Measurements from ENCODE around the gene BSDC1. TPM values are rescaled to one million over a fixed set of nuclear protein-coding genes. Genes with fewer than 3 reads are reported as not detected.
"Not testable (repeated sequence)": the region's sequence is repeated elsewhere in the genome, so short reads cannot be mapped to it uniquely, and the experiment has no call there.

The BSDC1 gene, protein sequence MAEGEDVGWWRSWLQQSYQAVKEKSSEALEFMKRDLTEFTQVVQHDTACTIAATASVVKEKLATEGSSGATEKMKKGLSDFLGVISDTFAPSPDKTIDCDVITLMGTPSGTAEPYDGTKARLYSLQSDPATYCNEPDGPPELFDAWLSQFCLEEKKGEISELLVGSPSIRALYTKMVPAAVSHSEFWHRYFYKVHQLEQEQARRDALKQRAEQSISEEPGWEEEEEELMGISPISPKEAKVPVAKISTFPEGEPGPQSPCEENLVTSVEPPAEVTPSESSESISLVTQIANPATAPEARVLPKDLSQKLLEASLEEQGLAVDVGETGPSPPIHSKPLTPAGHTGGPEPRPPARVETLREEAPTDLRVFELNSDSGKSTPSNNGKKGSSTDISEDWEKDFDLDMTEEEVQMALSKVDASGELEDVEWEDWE
- total RNA-seq: 100 to 1,000 TPM in 3 of 4 donors, 10 to 100 TPM in 1; 93.0 to 132 (median 101) TPM

DNA sequence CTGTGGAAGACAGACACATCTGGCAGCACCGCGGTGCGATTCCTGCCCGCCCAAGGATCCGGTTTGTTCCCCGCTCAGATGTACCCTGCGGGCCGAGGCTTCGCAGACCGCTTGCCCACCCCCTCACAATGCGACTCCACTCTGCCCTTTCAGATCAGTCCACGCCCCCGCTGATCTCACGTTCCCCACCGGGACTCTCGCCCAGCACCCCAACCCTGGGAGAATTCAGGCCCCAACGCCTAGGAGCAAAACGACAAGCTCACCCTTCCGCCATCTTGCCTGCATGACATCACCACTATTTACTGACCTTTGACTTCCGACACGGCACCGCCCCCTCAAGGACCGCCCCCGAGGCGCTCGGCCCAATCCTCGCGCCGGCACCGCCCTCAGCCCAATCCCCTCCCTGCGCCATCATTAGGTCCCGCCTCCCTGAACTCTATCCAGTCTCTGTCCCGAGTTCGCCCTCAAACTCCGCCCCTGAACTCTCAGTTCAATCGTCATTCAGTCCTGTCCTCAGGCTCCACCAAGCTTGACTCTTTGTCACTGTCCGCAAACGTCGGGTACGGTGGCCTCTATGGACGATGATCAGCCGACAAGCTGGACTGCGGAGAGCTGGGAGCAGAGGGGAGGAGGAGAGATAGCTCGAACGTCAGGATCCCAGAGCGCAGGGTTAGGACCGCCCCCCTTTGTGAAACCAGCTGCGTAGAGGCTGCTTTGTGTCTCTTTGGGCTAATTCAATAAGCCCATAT is at the start of gene BSDC1:
BSDC1 (minus strand) TSS at position 301 of the 749 bp plus-strand sequence; CDS start at position 274, 27 bp downstream.
- DNase-seq: peak; percentile 99
- TF ChIP-seq POLR2A (IDR thresholded peaks at IDR 0.05): peak; percentile 66 to 96
- TF ChIP-seq, protein P1, sequence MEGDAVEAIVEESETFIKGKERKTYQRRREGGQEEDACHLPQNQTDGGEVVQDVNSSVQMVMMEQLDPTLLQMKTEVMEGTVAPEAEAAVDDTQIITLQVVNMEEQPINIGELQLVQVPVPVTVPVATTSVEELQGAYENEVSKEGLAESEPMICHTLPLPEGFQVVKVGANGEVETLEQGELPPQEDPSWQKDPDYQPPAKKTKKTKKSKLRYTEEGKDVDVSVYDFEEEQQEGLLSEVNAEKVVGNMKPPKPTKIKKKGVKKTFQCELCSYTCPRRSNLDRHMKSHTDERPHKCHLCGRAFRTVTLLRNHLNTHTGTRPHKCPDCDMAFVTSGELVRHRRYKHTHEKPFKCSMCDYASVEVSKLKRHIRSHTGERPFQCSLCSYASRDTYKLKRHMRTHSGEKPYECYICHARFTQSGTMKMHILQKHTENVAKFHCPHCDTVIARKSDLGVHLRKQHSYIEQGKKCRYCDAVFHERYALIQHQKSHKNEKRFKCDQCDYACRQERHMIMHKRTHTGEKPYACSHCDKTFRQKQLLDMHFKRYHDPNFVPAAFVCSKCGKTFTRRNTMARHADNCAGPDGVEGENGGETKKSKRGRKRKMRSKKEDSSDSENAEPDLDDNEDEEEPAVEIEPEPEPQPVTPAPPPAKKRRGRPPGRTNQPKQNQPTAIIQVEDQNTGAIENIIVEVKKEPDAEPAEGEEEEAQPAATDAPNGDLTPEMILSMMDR (IDR thresholded peaks at IDR 0.05): peak in 1 of 6 experiments; percentile 13
- peak within 1 kb of the TSS; percentile 91 to 94 (median 93) for H3K27ac ChIP-seq
- peaks cover 19 to 27% of the 10 kb centered on the region in 2 donors for H3K4me1 ChIP-seq
- intact Hi-C loops (cut with DNase I): loop anchor here (10.0 kb wide), 1 partner anchor 170 kb away; the partner anchor contains the start of genes EIF3I and TMEM234
- no peaks in the 10 kb centered on the region for H3K9me3 ChIP-seq
- WGBS, 2 donors: 0 to 1% methylated on average over 33 to 44 of the region's 48 CpGs
- peak within 1 kb of the TSS; percentile 50 to 94 (median 78) for H3K4me3 ChIP-seq (replicated peaks in 1 of 3)
- H3K27me3 ChIP-seq: no peaks in the 10 kb centered on the region
- peaks cover 0 to 17% of the 10 kb centered on the region in 2 donors for H3K36me3 ChIP-seq

DNA sequence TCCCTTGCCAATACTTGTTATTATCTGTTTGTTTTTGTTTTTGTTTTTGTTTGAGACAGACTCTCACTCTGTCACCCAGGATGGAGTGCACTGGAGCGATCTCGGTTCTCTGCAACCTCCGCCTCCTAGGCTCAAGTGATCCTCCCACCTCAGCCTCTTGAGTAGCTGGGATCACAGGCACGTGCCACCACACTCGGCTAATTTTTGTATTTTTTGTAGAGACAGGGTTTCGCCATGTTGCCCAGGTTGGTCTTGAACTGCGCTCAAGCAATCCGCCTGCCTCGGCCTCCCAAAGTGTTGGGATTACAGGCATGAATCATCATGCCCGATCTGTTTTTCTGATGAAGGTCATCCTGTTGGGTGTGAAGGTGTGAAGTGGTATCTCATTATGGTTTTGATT is 47.2 kb upstream of the BSDC1 start:
- H3K27me3 ChIP-seq; H3K9me3 ChIP-seq; H3K4me1 ChIP-seq; H3K4me3 ChIP-seq (replicated peaks in 1 of 3); intact Hi-C loops (cut with DNase I); H3K36me3 ChIP-seq; DNase-seq; H3K27ac ChIP-seq: not testable (repeated sequence)
- WGBS, 2 donors: 81 to 84% methylated on average over 10 of the region's 10 CpGs

DNA sequence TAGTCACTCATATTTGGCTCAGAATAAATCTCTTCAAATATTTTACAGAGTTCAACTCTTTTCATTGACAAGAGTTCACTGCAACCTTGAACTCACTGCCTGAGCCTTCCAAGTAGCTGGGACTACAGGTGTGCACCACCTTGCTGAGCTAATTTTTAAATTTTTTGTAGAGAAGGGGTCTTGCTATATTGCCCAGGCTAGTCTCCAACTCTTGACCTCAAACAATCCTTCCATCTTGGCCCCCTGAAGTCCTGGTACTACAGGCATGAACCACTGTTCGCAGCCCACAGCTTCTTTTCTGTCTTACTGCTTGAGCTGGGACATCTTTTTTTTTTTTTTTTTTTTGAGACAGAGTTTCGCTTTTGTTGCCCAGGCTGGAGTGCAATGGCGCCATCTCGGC is 44.5 kb upstream of the BSDC1 start:
- H3K36me3 ChIP-seq; intact Hi-C loops (cut with DNase I); DNase-seq; H3K4me3 ChIP-seq (replicated peaks in 1 of 3); H3K4me1 ChIP-seq; H3K9me3 ChIP-seq; H3K27me3 ChIP-seq; H3K27ac ChIP-seq: not testable (repeated sequence)
- 90 to 97% methylated on average over 4 of the region's 4 CpGs for WGBS, 2 donors

DNA sequence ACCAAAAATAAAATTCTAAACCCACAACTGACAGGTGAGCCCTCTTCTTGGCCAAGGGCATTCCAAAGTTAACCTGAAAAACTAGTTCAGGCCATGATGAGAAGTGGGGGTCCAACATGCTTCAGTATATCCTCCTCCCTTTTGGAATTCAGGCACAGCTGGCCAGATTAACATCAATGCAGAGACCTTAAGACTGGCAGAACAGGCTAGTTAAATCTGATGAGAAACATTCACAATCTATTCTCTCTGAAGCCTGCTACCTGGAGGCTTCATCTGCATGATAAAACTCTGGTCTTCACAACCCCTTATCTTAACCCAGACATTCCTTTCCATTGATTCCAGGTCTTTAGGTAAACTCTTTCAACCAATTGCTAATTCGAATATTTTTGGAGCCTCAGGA is 43.9 kb upstream of the BSDC1 start:
- TF ChIP-seq POLR2A (IDR thresholded peaks at IDR 0.05): no peak
- TF ChIP-seq, protein P1 (IDR thresholded peaks at IDR 0.05): no peak
- Histone ChIP-seq H3K4me1 (no peaks in the 10 kb centered on the region), H3K27ac (no peak overlapping the region), H3K27me3 (no peaks in the 10 kb centered on the region), H3K36me3 (no peaks in the 10 kb centered on the region), H3K9me3 (no peaks in the 10 kb centered on the region), H3K4me3 (replicated peaks in 1 of 3) (no peak overlapping the region)
- intact Hi-C loops (cut with DNase I): no loop called here
- WGBS, 2 donors: 43 to 50% methylated on average over 1 of the region's 1 CpG
- no peak for DNase-seq

DNA sequence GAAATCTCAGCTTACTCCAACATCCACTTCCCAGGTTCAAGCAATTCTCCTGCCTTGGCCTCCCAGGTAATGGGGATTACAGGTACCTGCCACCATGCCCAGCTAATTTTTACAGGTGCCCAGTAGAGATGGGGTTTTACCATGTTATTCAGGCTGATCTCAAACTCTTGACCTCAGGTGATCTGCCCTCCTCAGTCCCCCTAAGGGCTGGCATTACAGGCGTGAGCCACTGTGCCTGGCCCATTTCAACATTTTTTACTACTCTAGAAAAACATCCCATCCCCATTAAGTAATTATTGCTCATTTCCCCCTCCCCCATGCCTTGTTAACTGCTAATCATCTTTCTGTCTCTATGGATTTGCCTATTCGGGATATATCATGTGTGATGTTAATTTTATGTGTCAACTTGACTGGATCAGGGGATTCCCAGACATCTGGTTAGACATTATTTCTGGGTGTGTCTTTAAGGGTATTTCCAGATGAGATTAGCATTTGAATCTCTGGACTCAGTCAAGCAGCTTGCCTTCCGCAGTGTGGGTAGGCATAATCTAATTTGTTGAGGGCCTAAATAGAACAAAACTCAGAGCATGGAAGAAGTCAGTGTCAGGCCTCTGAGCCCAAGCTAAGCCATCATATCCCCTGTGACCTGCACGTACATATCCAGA is 37.6 kb upstream of the BSDC1 start:
- 66 to 79% methylated on average over 4 of the region's 4 CpGs for WGBS, 2 donors
- no peak for DNase-seq
- H3K27me3 ChIP-seq: no peaks in the 10 kb centered on the region
- no peaks in the 10 kb centered on the region for H3K36me3 ChIP-seq
- no peaks in the 10 kb centered on the region for H3K9me3 ChIP-seq
- intact Hi-C loops (cut with DNase I): no loop called here
- no peak for TF ChIP-seq POLR2A (IDR thresholded peaks at IDR 0.05)
- TF ChIP-seq, protein P1 (IDR thresholded peaks at IDR 0.05): no peak
- no peak overlapping the region for H3K27ac ChIP-seq
- H3K4me1 ChIP-seq: peaks cover 2 to 3% of the 10 kb centered on the region in 2 donors
- no peak overlapping the region for H3K4me3 ChIP-seq (replicated peaks in 1 of 3)
